ENCODE results near the gene TYK2.

The TYK2 gene

GRCh38 chr19:10346509-10346908, 33.9 kb downstream of the TYK2 start:
- Histone ChIP-seq H3K27me3 (ENCODE audit: low read depth, low read length) (no peaks in the 10 kb centered on the region), H3K27ac (ENCODE audit: low read length) (no peak overlapping the region), H3K4me2 (ENCODE audit: low read length) (no peak overlapping the region), H2AFZ (ENCODE audit: low read depth, low read length) (no peak overlapping the region), H3K4me3 (ENCODE audit: low read length) (no peak overlapping the region), H4K20me1 (ENCODE audit: insufficient read depth, low read length) (no peaks in the 10 kb centered on the region), H3K79me2 (ENCODE audit: low read length) (no peaks in the 10 kb centered on the region), H3K36me3 (replicated peaks; ENCODE audit: low read depth, low read length) (peaks cover 9% of the 10 kb centered on the region), H3K9ac (ENCODE audit: low read length) (no peak overlapping the region), H3K9me3 (ENCODE audit: insufficient read depth, low read length) (no peaks in the 10 kb centered on the region), H3K4me1 (ENCODE audit: low read length) (no peaks in the 10 kb centered on the region)
- TF ChIP-seq CTCF (IDR thresholded peaks at IDR 0.05; ENCODE audit: low read depth, low read length) (no peak), EZH2phosphoT487 (IDR thresholded peaks at IDR 0.05; ENCODE audit: low read depth) (no peak)

GRCh38 chr19:10344780-10345179, 35.6 kb downstream of the TYK2 start:
- no peak for TF ChIP-seq CTCF (IDR thresholded peaks at IDR 0.05; ENCODE audit: low read depth, low read length)
- TF ChIP-seq EZH2phosphoT487 (IDR thresholded peaks at IDR 0.05; ENCODE audit: low read depth), result no peak
- no peak overlapping the region for H3K9ac ChIP-seq (ENCODE audit: low read length)
- H3K27ac ChIP-seq (ENCODE audit: low read length), result no peak overlapping the region
- H3K36me3 ChIP-seq (replicated peaks; ENCODE audit: low read depth, low read length), result peaks cover under 1% of the 10 kb centered on the region
- no peaks in the 10 kb centered on the region for H3K27me3 ChIP-seq (ENCODE audit: low read depth, low read length)
- no peak overlapping the region for H2AFZ ChIP-seq (ENCODE audit: low read depth, low read length)
- H3K79me2 ChIP-seq (ENCODE audit: low read length), result no peaks in the 10 kb centered on the region
- no peak overlapping the region for H3K4me2 ChIP-seq (ENCODE audit: low read length)
- H3K4me3 ChIP-seq (ENCODE audit: low read length), result no peak overlapping the region
- H3K4me1 ChIP-seq (ENCODE audit: low read length), result peaks cover 5% of the 10 kb centered on the region
- H4K20me1 ChIP-seq (ENCODE audit: insufficient read depth, low read length), result no peaks in the 10 kb centered on the region
- H3K9me3 ChIP-seq (ENCODE audit: insufficient read depth, low read length), result no peaks in the 10 kb centered on the region

GRCh38 chr19:10343495-10343894, 36.9 kb downstream of the TYK2 start:
- Histone ChIP-seq H3K4me1 (ENCODE audit: low read length) (peaks cover 15% of the 10 kb centered on the region), H3K36me3 (replicated peaks; ENCODE audit: low read depth, low read length) (no peaks in the 10 kb centered on the region), H2AFZ (ENCODE audit: low read depth, low read length) (no peak overlapping the region), H3K27me3 (ENCODE audit: low read depth, low read length) (no peaks in the 10 kb centered on the region), H3K9me3 (ENCODE audit: insufficient read depth, low read length) (no peaks in the 10 kb centered on the region), H3K79me2 (ENCODE audit: low read length) (peaks cover 8% of the 10 kb centered on the region), H3K4me3 (ENCODE audit: low read length) (no peak overlapping the region), H3K9ac (ENCODE audit: low read length) (no peak overlapping the region), H3K27ac (ENCODE audit: low read length) (no peak overlapping the region), H4K20me1 (ENCODE audit: insufficient read depth, low read length) (no peaks in the 10 kb centered on the region), H3K4me2 (ENCODE audit: low read length) (no peak overlapping the region)
- TF ChIP-seq EZH2phosphoT487 (IDR thresholded peaks at IDR 0.05; ENCODE audit: low read depth) (no peak), CTCF (IDR thresholded peaks at IDR 0.05; ENCODE audit: low read depth, low read length) (no peak)

- Histone ChIP-seq H3K4me2 (ENCODE audit: low read length) (peak overlapping the region; percentile 98), H3K36me3 (replicated peaks; ENCODE audit: low read depth, low read length) (peaks cover 7% of the 10 kb centered on the region), H4K20me1 (ENCODE audit: insufficient read depth, low read length) (no peaks in the 10 kb centered on the region), H3K9ac (ENCODE audit: low read length) (peak overlapping the region; percentile 77; the same call in 1 of the 2 replicates), H3K27me3 (ENCODE audit: low read depth, low read length) (no peaks in the 10 kb centered on the region), H3K4me3 (ENCODE audit: low read length) (peak overlapping the region; percentile 78), H3K9me3 (ENCODE audit: insufficient read depth, low read length) (no peaks in the 10 kb centered on the region), H3K79me2 (ENCODE audit: low read length) (peaks cover 11% of the 10 kb centered on the region), H3K27ac (ENCODE audit: low read length) (peak overlapping the region; percentile 47), H2AFZ (ENCODE audit: low read depth, low read length) (peak overlapping the region; percentile 43; the same call in 1 of the 2 replicates), H3K4me1 (ENCODE audit: low read length) (peaks cover 25% of the 10 kb centered on the region)
- TF ChIP-seq CTCF (IDR thresholded peaks at IDR 0.05; ENCODE audit: low read depth, low read length) (no peak), EZH2phosphoT487 (IDR thresholded peaks at IDR 0.05; ENCODE audit: low read depth) (no peak)
Measured at GRCh38 chr19:10339977-10340376, 40.4 kb downstream of the TYK2 start.
